ENCODE data around the gene KLHL5.
"Not testable (repeated sequence)": the region's sequence is repeated elsewhere in the genome, so short reads cannot be mapped to it uniquely, and the experiment has no call there.

The KLHL5 gene

GRCh38 chr4:39114436-39114835 is 52.4 kb downstream of the KLHL5 start:
- DNase-seq, result no peak

GRCh38 chr4:39118034-39118658 is 56.1 kb downstream of the KLHL5 start:
- no peak for DNase-seq

- no peak for DNase-seq
These were observed 58.4 kb downstream of the KLHL5 start for GRCh38 chr4:39120418-39120817.

- no peak for DNase-seq
These were observed 63.0 kb downstream of the KLHL5 start for GRCh38 chr4:39124885-39125599.

GRCh38 chr4:39125600-39125985 is 63.6 kb downstream of the KLHL5 start:
- no peak for DNase-seq

- no peak for DNase-seq
These were observed 64.4 kb downstream of the KLHL5 start for GRCh38 chr4:39126256-39127095.

- no peak for DNase-seq
These were observed 71.6 kb downstream of the KLHL5 start for GRCh38 chr4:39133623-39134022.

- DNase-seq, result no peak
These were observed 72.8 kb downstream of the KLHL5 start for GRCh38 chr4:39134683-39135306.

GRCh38 chr4:39138227-39138626 is 76.2 kb downstream of the KLHL5 start:
- not testable (repeated sequence) for DNase-seq

GRCh38 chr4:39146211-39146610 is 84.2 kb downstream of the KLHL5 start:
- no peak for DNase-seq

GRCh38 chr4:39154009-39154408 is 92.0 kb downstream of the KLHL5 start:
- DNase-seq, result no peak

- DNase-seq, result no peak
These were observed 95.5 kb downstream of the KLHL5 start for GRCh38 chr4:39157520-39157919.

- DNase-seq, result no peak
These were observed 104.1 kb downstream of the KLHL5 start for GRCh38 chr4:39166177-39166576.

GRCh38 chr4:39166669-39167068 is 104.6 kb downstream of the KLHL5 start:
- no peak for DNase-seq

- DNase-seq, result no peak
These were observed 107.4 kb downstream of the KLHL5 start for GRCh38 chr4:39169426-39169825.

GRCh38 chr4:39170301-39170700 is 108.3 kb downstream of the KLHL5 start:
- no peak for DNase-seq
